ENCODE results near the gene SPDYE3.

Gene SPDYE3

GRCh38 chr7:100370746-100371145, 63.2 kb downstream of the SPDYE3 start:
- DNase-seq (ENCODE audit: low read depth): no peak

GRCh38 chr7:100371561-100372171, 64.2 kb downstream of the SPDYE3 start:
- DNase-seq (ENCODE audit: low read depth): no peak

All from activated gamma-delta T cell treated with anti-CD3 and anti-CD28 coated beads, Interleukin-2, amount 50 U/mL, for 16 hours (primary cell).